Colon (tissue), 2 donors: ENCODE results near the gene GOLGA8B.
"Not testable (repeated sequence)": the region's sequence is repeated elsewhere in the genome, so short reads cannot be mapped to it uniquely, and the experiment has no call there.

ENCODE experiments used
- FAIRE-seq: peaks from 2 replicates; lab custom pipeline; 2012; peaks lifted over from hg19 to GRCh38; lab: Jason Lieb, UNC
- donor health status: control.
- donor health status: control.

The GOLGA8B gene

DNA sequence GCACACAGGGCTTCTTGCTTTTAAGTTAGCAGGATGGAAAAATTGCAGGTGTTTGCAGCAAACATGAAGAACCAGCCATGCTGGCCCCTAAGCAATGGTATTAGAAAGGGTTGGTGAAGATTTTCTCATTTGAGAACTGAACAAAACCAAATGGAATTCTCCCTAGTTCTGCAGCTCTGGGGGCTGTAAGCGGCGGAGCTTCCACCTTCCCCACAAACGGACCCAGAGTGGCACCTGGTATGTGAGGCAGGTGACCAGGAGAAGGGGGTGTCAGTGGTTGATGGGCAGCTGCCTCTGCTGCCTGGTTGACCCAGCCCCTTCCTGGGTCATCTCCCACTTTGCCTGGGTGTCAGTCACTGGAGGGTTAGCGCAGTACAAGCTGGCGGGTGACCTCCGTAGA is 22.6 kb downstream of the GOLGA8B start:
- FAIRE-seq: not testable (repeated sequence)

DNA sequence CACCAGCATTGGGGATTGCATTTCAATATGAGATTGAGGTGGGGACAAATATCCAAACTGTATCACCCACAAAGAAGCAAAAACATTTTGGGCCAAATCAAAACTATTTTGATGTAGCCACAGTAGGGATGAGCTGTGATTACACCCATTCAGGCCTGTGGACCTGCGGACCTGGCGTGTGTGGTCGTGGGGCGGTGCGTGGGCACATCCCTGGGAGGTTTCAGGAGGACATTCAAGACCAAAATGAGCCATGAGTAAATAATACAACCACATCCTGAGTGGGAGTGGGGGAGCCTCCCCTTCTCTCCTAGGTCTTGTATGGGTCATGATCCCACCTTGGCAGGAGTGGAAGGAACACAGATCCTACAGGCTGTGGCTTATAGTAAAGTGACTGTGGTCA is 23.7 kb downstream of the GOLGA8B start:
- not testable (repeated sequence) for FAIRE-seq

DNA sequence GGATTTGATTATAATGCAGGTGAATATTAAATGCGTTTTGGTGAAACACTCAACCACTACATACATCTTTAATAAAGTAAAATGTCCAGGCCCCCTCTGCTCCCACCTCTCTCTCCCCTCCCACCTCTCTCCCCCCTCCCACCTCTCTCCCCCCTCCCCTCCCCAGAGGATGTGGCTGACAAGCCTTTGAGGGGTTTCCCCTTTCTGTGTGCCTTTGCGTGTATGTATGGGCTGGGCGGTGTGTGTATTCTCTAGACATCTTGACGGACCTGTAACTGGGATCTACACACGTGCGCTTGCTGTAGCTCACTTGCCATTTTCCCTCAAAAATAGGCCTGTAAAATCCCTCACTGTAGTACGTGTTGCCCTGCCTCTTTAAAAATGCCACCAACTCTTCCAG is 28.3 kb downstream of the GOLGA8B start:
- not testable (repeated sequence) for FAIRE-seq

GRCh38 chr15:34554716-34555115 is 28.7 kb downstream of the GOLGA8B start:
- FAIRE-seq: not testable (repeated sequence)

DNA sequence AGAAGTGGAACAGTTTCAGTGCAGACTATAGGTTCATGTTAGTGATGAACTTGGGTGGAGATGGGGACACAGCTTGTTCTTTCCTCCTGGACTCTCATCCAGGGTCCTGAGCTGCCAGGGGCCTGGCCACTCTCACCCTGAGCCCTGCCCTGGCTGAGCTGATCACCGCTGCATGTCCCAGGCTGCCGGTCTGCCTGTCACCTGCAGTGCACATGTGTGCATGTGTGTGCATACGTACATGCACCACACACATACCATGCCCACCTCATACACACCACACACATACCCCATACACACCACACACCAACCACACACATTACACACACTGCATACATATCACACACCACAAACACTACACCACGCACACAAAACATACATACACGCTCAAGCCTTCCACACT is 29.3 kb downstream of the GOLGA8B start:
- not testable (repeated sequence) for FAIRE-seq

DNA sequence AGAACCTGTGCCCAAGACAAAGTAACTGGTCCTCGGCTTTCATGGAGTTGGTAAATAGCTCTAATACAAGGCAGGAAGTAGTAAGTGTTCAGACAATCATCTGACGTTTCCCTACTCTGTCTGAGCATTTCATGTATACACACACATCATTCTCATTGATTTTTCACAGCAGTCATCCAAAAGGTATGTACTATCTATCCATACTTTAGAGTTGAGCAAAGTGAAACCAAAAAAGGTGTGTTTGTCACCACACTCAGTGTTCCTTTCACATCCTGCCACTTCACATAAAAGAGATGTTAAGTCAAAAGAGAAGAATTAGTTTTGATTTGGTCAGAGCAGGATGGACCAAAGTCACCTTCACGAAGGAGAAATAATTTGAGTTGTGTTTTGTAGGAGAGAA is 33.3 kb downstream of the GOLGA8B start:
- FAIRE-seq: not testable (repeated sequence)

DNA sequence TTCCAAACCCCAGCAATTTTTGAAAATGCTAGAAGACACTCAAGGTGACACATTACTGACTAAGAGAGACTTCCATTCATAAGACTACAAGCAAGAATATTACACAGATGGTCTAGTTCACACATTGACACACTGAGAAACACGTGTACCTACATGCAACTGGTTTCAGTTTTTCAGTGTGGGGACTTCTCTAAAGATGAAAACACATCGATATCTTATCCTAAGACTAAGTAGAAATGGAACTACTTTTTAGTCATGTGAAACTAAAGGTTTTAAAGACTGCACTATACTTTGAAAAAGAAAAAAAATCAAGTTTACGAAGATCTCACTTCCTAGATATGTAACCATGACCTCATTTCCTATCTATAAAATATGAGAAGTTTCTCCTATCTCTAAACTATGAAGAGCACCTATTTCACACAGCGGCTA is 34.1 kb downstream of the GOLGA8B start:
- not testable (repeated sequence) for FAIRE-seq

DNA sequence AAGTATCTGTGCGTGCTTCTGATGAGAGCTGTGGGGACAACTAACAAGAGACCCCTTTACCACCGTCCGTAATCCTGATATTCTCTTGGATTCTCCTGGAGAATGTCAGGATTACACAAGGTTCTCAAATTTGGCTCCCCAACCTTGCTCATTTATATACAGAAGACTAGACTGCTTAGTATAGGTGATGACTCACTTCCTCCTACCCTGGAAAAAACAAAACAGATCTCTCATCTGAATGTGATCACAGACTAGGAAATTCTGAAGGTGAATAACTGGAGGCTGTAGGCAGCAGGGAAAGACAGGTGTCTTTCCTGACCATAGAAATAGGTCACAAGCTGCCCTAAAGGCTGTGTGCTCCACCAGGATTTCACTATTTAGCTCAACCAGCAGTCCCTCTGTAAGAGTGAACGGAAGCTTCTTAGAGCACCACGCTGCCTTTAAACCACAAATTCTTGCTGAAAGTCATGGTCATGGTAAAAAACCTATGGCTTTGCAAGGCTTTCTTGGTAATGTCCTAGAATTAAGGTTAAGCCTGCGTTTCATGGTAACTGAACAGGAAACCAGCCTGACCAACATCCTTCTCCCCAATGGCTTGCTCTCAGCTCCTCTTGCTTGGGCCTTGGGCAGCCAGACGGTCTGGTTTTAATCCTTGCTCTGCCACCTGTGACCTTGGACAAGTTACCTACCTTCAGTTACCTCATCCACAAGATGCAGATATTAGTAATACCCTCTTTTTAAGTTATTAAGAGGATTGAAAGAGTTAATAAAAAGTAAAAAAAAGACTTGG is 39.4 kb downstream of the GOLGA8B start:
- not testable (repeated sequence) for FAIRE-seq

DNA sequence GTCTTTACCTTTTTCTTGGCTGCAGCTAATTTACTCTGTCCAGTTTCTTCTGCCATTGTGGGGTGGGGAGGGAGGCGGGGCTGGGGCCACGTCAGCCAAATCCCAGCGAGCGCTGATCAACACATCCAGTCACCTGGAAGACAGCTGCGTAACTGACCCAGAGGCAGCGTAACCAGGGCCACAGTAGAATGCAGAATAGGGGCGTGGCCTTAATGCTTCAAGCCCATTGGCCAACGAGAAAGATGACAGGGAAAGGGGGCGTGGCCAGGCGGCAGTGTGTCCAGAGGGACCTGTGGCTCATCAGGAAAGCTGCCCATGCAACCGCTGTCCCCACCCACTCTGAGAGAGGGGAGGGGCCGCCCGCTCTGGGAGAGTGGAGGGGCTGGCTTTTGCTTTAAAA is 47.6 kb downstream of the GOLGA8B start:
- not testable (repeated sequence) for FAIRE-seq
